Astrocyte (in vitro differentiated cells and primary cell): ENCODE measurements around the gene NEK9. TPM values are rescaled to one million over a fixed set of nuclear protein-coding genes. Genes with fewer than 3 reads are reported as not detected.

Experiments
- DNase-seq: peaks from one replicate; pipeline ENCODE4 v3.0.0-alpha.2; 2010; ENCODE audit warnings: low read depth
- FAIRE-seq: peaks from 2 replicates; lab custom pipeline; 2011; peaks lifted over from hg19 to GRCh38; lab: Jason Lieb, UNC
- H2AFZ ChIP-seq: 2 replicates; pipeline ENCODE4 v1.6.0; 2012; ENCODE audit warnings: low read depth, low read length, inconsistent platforms
- H3K27ac ChIP-seq: 2 replicates; pipeline ENCODE4 v1.5.1; 2011; ENCODE audit warnings: low read depth, low read length, inconsistent platforms
- H3K27me3 ChIP-seq: 2 replicates; pipeline ENCODE4 v1.6.0; 2011; ENCODE audit warnings: low read length, inconsistent platforms; ENCODE audit not compliant: insufficient read depth
- H3K36me3 ChIP-seq: 2 replicates; pipeline ENCODE4 v1.5.1; 2011; ENCODE audit warnings: low read length, inconsistent platforms; ENCODE audit not compliant: insufficient read depth
- H3K4me1 ChIP-seq: 2 replicates; pipeline ENCODE4 v1.5.1; 2011; ENCODE audit warnings: low read length, inconsistent platforms; ENCODE audit not compliant: insufficient read depth
- H3K4me2 ChIP-seq: 2 replicates; pipeline ENCODE4 v1.6.0; 2012; ENCODE audit warnings: low read length, inconsistent platforms
- H3K4me3 ChIP-seq: 2 replicates; pipeline ENCODE4 v1.5.1; 2011; ENCODE audit warnings: low read depth, mild to moderate bottlenecking, low read length, inconsistent platforms; ENCODE audit not compliant: insufficient read depth
- H3K79me2 ChIP-seq: 2 replicates; pipeline ENCODE4 v1.6.0; 2012; ENCODE audit warnings: mild to moderate bottlenecking, low read length, inconsistent platforms; ENCODE audit not compliant: insufficient read depth
- H3K9ac ChIP-seq: 2 replicates; pipeline ENCODE4 v1.6.0; 2012; ENCODE audit warnings: mild to moderate bottlenecking, low read length, inconsistent platforms
- H3K9me3 ChIP-seq: 2 replicates; pipeline ENCODE4 v1.5.1; 2012; ENCODE audit warnings: low read depth, mild to moderate bottlenecking, low read length, inconsistent platforms; ENCODE audit not compliant: insufficient read depth
- H4K20me1 ChIP-seq: 2 replicates; pipeline ENCODE4 v1.6.0; 2012; ENCODE audit warnings: low read length, inconsistent platforms; ENCODE audit not compliant: insufficient read depth
- H3K27ac Mint-ChIP-seq: one replicate; pipeline ENCODE4 v1.8.0; 2021; ENCODE audit warnings: mild to moderate bottlenecking, mixed read lengths; ENCODE audit not compliant: unreplicated experiment
- H3K27me3 Mint-ChIP-seq: one replicate; pipeline ENCODE4 v1.8.0; 2021; ENCODE audit warnings: low read depth, mixed read lengths; ENCODE audit not compliant: unreplicated experiment
- H3K36me3 Mint-ChIP-seq: one replicate; pipeline ENCODE4 v1.8.0; 2021; ENCODE audit warnings: low read depth, mixed read lengths; ENCODE audit not compliant: unreplicated experiment
- H3K4me1 Mint-ChIP-seq: one replicate; pipeline ENCODE4 v1.8.0; 2021; ENCODE audit warnings: low read depth, mixed read lengths; ENCODE audit not compliant: unreplicated experiment
- H3K4me3 Mint-ChIP-seq: one replicate; pipeline ENCODE4 v1.8.0; 2021; ENCODE audit warnings: mild to moderate bottlenecking, moderate library complexity, mixed read lengths; ENCODE audit not compliant: unreplicated experiment
- H3K9me3 Mint-ChIP-seq: one replicate; pipeline ENCODE4 v1.8.0; 2021; ENCODE audit warnings: mild to moderate bottlenecking, mixed read lengths; ENCODE audit not compliant: unreplicated experiment
- CTCF ChIP-seq: IDR thresholded peaks from 2 replicates; pipeline ENCODE4 v1.5.1; 2011; ENCODE audit warnings: low read depth, mild to moderate bottlenecking, inconsistent platforms, low read length, moderate library complexity; ENCODE audit not compliant: insufficient read depth
- EZH2 ChIP-seq: IDR thresholded peaks from 2 replicates; pipeline ENCODE4 v1.6.1; 2012; ENCODE audit warnings: mild to moderate bottlenecking, low read length, inconsistent platforms; ENCODE audit not compliant: insufficient read depth
- total RNA-seq: library from RNA; stranded (reverse); gene quantifications from 2 replicates; pipeline ENCODE4 v1.2.1, GENCODE V29; 2021

NEK9 gene
- total RNA-seq, 1 donor from 2014 or later, result 45.2 TPM

- Mint-ChIP-seq H3K27ac (no peak overlapping the region), H3K27me3 (no peaks in the 10 kb centered on the region), H3K9me3 (no peaks in the 10 kb centered on the region), H3K4me3 (no peak overlapping the region), H3K36me3 (peaks cover 9% of the 10 kb centered on the region), H3K4me1 (no peaks in the 10 kb centered on the region)
- H3K4me3 ChIP-seq, result no peak overlapping the region
- no peaks in the 10 kb centered on the region for H3K9me3 ChIP-seq
- H3K79me2 ChIP-seq, result no peaks in the 10 kb centered on the region
- H4K20me1 ChIP-seq, result no peaks in the 10 kb centered on the region
- peaks cover 23% of the 10 kb centered on the region for H3K36me3 ChIP-seq
- no peak overlapping the region for H3K27ac ChIP-seq
- no peaks in the 10 kb centered on the region for H3K27me3 ChIP-seq
- H3K4me1 ChIP-seq, result no peaks in the 10 kb centered on the region
- H2AFZ ChIP-seq, result no peak overlapping the region
- TF ChIP-seq CTCF, result no peak
- no peak for TF ChIP-seq EZH2
- H3K4me2 ChIP-seq, result no peak overlapping the region
- no peak overlapping the region for H3K9ac ChIP-seq
- FAIRE-seq, result no peak
- no peak for DNase-seq
Measured at GRCh38 chr14:75083271-75083670, 43.6 kb downstream of the NEK9 start.

GRCh38 chr14:75081660-75082229, 45.1 kb downstream of the NEK9 start:
- no peak overlapping the region for H3K27ac ChIP-seq
- H3K4me2 ChIP-seq, result no peak overlapping the region
- peaks cover 6% of the 10 kb centered on the region for H3K36me3 Mint-ChIP-seq
- peaks cover 7% of the 10 kb centered on the region for H3K36me3 ChIP-seq
- no peaks in the 10 kb centered on the region for H3K9me3 Mint-ChIP-seq
- no peak overlapping the region for H2AFZ ChIP-seq
- H3K4me3 ChIP-seq, result no peak overlapping the region
- FAIRE-seq (no peak), DNase-seq (no peak)
- no peaks in the 10 kb centered on the region for H3K4me1 ChIP-seq
- no peaks in the 10 kb centered on the region for H3K27me3 Mint-ChIP-seq
- H3K79me2 ChIP-seq, result no peaks in the 10 kb centered on the region
- no peaks in the 10 kb centered on the region for H3K9me3 ChIP-seq
- no peak overlapping the region for H3K4me3 Mint-ChIP-seq
- TF ChIP-seq CTCF (no peak), EZH2 (no peak)
- no peaks in the 10 kb centered on the region for H3K27me3 ChIP-seq
- no peak overlapping the region for H3K9ac ChIP-seq
- no peaks in the 10 kb centered on the region for H4K20me1 ChIP-seq
- no peak overlapping the region for H3K27ac Mint-ChIP-seq
- H3K4me1 Mint-ChIP-seq, result no peaks in the 10 kb centered on the region

GRCh38 chr14:75079521-75079920, 47.3 kb downstream of the NEK9 start:
- peaks cover 2% of the 10 kb centered on the region for H3K27me3 Mint-ChIP-seq
- H3K36me3 Mint-ChIP-seq, result peaks cover 5% of the 10 kb centered on the region
- no peak overlapping the region for H2AFZ ChIP-seq
- no peak overlapping the region for H3K27ac Mint-ChIP-seq
- TF ChIP-seq CTCF, result no peak
- H3K9me3 ChIP-seq, result no peaks in the 10 kb centered on the region
- H3K27ac ChIP-seq, result no peak overlapping the region
- H3K9me3 Mint-ChIP-seq, result no peaks in the 10 kb centered on the region
- no peaks in the 10 kb centered on the region for H3K27me3 ChIP-seq
- DNase-seq (no peak), FAIRE-seq (no peak)
- no peak overlapping the region for H3K4me3 Mint-ChIP-seq
- H3K4me3 ChIP-seq, result no peak overlapping the region
- H3K4me1 ChIP-seq, result no peaks in the 10 kb centered on the region
- no peaks in the 10 kb centered on the region for H3K4me1 Mint-ChIP-seq
- no peaks in the 10 kb centered on the region for H4K20me1 ChIP-seq
- no peaks in the 10 kb centered on the region for H3K79me2 ChIP-seq
- H3K9ac ChIP-seq, result no peak overlapping the region
- no peak overlapping the region for H3K4me2 ChIP-seq
- no peaks in the 10 kb centered on the region for H3K36me3 ChIP-seq
